HG03342 (cell line): ENCODE results near the gene AFF1.
"Not testable (repeated sequence)": the region's sequence is repeated elsewhere in the genome, so short reads cannot be mapped to it uniquely, and the experiment has no call there.

Source experiments
- ATAC-seq: cut with Tn5 transposase; IDR thresholded peaks from one replicate; pipeline ENCODE4 v1.9.1; 2021; ENCODE audit warnings: mild to moderate bottlenecking, moderate library complexity; ENCODE audit not compliant: unreplicated experiment

AFF1 gene

GRCh38 chr4:87128006-87128705 lies 193.3 kb downstream of the AFF1 start:
- no peak for ATAC-seq

GRCh38 chr4:87129681-87130080 lies 194.9 kb downstream of the AFF1 start:
- no peak for ATAC-seq

DNA sequence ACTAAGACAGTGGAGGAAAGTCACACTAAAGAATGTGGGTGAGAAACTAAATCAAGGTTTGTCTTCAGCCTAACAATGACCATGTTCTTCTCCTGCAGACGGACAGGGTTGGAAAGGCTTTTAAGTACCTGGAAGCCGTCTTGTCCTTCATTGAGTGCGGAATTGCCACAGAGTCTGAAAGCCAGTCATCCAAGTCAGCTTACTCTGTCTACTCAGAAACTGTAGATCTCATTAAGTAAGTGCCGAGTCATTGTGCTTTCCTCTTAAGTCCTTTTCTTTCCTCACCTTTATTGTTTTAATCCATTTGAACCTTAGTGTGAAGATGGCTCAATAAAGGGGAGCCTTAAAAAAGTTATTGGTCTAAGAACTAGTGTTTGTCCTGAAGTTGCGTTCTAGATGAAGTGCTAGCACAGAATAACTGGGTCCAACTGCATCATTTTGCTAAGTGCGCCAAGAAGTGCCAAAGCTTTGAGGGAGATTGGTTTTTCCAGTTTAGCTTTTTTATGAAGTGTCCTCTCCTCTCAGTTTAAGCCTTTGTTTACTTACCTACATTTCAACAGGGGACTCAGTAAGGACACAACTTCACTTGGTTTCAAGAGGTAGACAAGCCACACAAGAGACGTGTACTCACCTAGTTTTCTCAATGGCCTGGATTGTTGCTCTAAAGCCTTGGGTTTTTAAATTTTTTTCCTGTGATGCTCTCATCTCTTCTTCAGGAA lies 196.3 kb downstream of the AFF1 start:
- ATAC-seq: no peak

DNA sequence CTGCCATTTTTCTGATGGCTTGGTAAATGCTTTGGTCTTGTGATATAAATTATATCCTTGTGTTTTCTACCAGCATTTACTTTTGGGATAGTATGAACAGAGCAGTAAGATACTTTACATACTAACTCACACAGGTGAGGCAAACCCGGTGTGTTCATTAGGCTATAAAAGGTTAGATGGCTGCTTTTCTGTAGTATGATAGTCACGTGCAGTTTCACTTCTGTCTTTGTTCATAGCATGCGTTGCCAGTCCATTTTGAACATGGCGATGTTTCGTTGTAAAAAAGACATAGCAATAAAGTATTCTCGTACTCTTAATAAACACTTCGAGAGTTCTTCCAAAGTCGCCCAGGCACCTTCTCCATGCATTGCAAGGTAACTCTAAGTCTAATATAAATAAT lies 197.2 kb downstream of the AFF1 start:
- ATAC-seq: no peak

DNA sequence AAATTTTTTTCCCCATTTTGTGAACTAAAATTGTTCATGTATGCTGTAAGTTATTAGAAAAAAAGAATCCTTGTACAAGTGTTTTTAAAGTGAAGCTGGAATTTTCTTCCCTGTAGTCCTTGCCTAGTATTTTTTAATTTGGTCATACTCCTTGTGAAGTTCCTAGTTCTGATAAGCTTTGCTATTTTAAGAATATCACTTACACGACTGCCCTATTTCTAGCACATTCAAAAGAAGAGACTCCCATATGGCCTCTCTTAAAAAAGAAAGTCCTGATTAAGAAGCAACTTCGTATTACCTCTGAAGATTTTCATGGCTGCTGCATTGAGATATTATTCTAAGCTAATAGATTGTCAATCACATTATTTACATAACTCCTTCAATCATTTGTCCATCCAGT lies 198.4 kb downstream of the AFF1 start:
- ATAC-seq: no peak

- ATAC-seq: no peak
These were observed 199.3 kb downstream of the AFF1 start for GRCh38 chr4:87134122-87134521.

- no peak for ATAC-seq
These were observed 206.6 kb downstream of the AFF1 start for GRCh38 chr4:87141428-87141827.

DNA sequence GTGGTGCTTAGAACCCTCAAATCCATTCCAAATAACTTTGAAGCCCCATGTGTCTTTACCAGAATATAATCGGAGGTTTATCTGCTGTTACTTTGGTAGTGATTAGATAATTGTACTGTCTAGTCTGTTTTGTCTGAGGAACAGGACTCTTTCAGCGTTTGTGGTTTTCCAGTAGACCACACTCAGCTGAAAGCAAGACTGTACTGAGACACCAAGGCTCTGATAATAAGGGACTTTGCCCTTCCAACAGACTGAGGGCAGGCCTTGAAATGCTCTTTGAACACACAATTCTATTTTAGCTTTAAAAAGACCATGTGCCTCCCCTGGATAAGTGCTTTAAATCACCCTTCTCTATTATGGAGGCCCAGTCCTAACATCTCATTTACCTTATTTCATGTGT lies 209.5 kb downstream of the AFF1 start:
- no peak for ATAC-seq

- not testable (repeated sequence) for ATAC-seq
These were observed 211.1 kb downstream of the AFF1 start for GRCh38 chr4:87145934-87146333.

- ATAC-seq: no peak
These were observed 212.3 kb downstream of the AFF1 start for GRCh38 chr4:87147116-87147515.

GRCh38 chr4:87150498-87151261 lies 215.9 kb downstream of the AFF1 start:
- peak; percentile 67 for ATAC-seq

DNA sequence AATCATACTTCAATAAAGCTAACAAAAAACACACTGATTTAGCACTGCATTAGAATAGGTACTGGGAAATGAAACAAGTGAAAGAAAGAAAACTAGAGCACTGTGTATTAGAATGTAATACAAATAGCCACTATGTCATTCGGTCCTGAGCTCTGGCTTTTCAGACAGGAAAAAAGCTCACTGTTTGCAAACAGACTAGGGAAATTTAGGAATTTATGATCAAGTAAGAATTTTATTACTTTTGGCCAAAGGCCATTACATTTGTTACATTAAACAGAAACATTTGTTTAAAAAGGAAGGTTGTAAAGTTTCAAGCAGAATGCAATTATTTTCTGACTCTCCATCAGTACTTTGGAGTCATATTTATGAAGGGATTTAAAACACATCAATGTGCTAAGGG lies 216.9 kb downstream of the AFF1 start:
- no peak for ATAC-seq

- ATAC-seq: no peak
These were observed 217.7 kb downstream of the AFF1 start for GRCh38 chr4:87152310-87153041.

DNA sequence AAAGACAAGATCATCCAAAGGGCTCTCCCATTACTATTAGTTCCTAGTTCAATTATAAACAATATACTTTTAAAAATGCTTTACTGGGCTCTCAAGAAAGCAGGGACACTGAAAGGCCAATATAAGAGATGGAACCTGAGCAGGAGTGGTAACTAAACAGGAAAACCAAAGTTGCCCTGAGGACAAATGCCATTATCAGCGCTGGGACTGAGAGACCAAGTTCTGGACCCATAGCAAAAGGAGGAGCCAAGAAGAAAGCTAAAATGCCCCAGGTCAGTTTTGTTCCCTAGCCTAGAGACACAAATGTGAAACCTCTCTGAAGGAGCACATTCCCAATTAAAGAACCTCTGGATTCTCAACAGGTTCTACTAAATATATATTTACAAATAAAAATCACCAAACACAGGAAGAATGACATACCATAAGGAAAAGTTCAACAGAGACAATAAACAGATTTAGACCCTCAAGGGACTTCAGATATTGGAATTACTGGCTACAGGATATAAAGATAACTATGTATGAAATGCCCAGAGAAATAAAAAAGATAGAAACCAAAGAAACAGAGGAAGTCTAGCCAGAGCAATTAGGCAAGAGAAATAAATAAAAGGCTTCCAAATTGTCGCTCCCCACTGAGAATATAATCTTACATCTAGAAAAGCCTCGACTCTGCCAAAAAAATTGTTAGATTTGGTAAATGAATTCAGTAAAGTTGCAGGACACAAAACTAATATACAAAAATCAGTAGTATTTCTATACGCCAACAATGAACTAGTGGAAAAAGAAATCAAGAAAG lies 218.5 kb downstream of the AFF1 start:
- ATAC-seq: no peak

DNA sequence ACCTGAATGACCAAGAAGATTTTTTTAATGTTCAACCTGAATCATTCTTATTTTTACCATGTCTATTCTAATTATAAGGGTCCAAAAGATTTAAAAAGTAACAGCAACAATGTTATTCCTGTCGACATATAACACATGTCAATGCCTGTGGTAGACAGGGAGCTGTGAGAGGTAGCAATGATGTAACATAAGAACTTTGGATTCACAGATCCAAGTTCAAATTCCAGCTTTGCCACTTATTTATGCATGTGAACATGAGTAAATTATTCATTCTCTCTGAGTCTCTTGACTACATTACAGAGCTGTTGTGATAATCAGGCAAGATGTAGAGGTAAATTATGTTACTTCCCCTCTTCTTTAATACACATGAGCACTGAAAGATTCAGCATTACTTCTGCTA lies 231.1 kb downstream of the AFF1 start:
- ATAC-seq: no peak

GRCh38 chr4:87166296-87166854 lies 231.6 kb downstream of the AFF1 start:
- no peak for ATAC-seq

- no peak for ATAC-seq
These were observed 237.1 kb downstream of the AFF1 start for GRCh38 chr4:87171944-87172343.

GRCh38 chr4:87174672-87175071 lies 239.9 kb downstream of the AFF1 start:
- ATAC-seq: no peak

GRCh38 chr4:87179751-87180150 lies 244.9 kb downstream of the AFF1 start:
- ATAC-seq: no peak

GRCh38 chr4:87180767-87181166 lies 246.0 kb downstream of the AFF1 start:
- ATAC-seq: no peak
